ENCODE results near the gene GALNT9. TPM values are rescaled to one million over a fixed set of nuclear protein-coding genes. Genes with fewer than 3 reads are reported as not detected.

The GALNT9 gene
- total RNA-seq, 1 experiment from 2014 or later: 2.6 TPM

GRCh38 chr12:132286912-132287311 lies 42.5 kb downstream of the GALNT9 start:
- no peaks in the 10 kb centered on the region for H3K36me3 ChIP-seq (ENCODE audit: control insufficient read depth in 1 of 2, insufficient read depth in 2 of 2, low read length in 2 of 2)
- peaks cover 0 to 4% of the 10 kb centered on the region in 2 experiments; a peak in 1 of 4 replicates for H3K9me3 ChIP-seq (ENCODE audit: control insufficient read depth in 1 of 2, insufficient read depth in 1 of 2, low read depth in 1 of 2, low read length in 2 of 2)
- CTCF ChIA-PET: no interaction called here
- H3K27me3 ChIP-seq (ENCODE audit: insufficient read depth, low read length): no peaks in the 10 kb centered on the region
- peaks cover 54 to 73% of the 10 kb centered on the region in 2 experiments for H3K4me1 ChIP-seq (ENCODE audit: control insufficient read depth in 1 of 2, insufficient read depth in 2 of 2, low read length in 2 of 2)
- ATAC-seq (peak; percentile 59), DNase-seq (ENCODE audit: low read depth, low spot score) (peak; percentile 75)
- RAD21 ChIA-PET (ENCODE audit: low non-redundant PET in 1 of 2, low total read pairs in 2 of 2, uncharacterized antibody in 2 of 2, unreplicated experiment in 2 of 2): no interaction called here
- peak overlapping the region; percentile 62 for H3K9ac ChIP-seq (ENCODE audit: low read length)
- H2AFZ ChIP-seq (ENCODE audit: low read depth, low read length, poor library complexity, severe bottlenecking): peak overlapping the region; percentile 26
- H4K20me1 ChIP-seq (ENCODE audit: insufficient read depth): no peaks in the 10 kb centered on the region
- no peaks in the 10 kb centered on the region for H3K9me2 ChIP-seq (ENCODE audit: insufficient read depth)
- H3K4me2 ChIP-seq (ENCODE audit: low read length): peak overlapping the region; percentile 94
- intact Hi-C loops (cut with micrococcal nuclease): loop anchor here (5.0 kb wide), 2 partner anchors 70 to 105 kb away; no protein-coding TSS in a partner anchor
- H3K79me2 ChIP-seq (ENCODE audit: insufficient read depth, low read length): no peaks in the 10 kb centered on the region
- POLR2A ChIA-PET: interaction anchor here (1.1 kb wide), 1 partner anchor 11 kb away, joined by 3 read pairs; no protein-coding TSS in a partner anchor
- TF ChIP-seq YY1 (IDR thresholded peaks at IDR 0.05; ENCODE audit: extremely low read depth, insufficient replicate concordance, low read depth, low read length) (no peak), POLR2AphosphoS5 (IDR thresholded peaks at IDR 0.05; ENCODE audit: low read depth, low read length) (peak; percentile 50), TCF7L2 (IDR thresholded peaks at IDR 0.05; ENCODE audit: borderline replicate concordance, extremely low read depth, insufficient read depth, insufficient read length) (peak; percentile 13), REST (IDR thresholded peaks at IDR 0.05; ENCODE audit: low read depth) (no peak)
- H3K27ac ChIP-seq (ENCODE audit: low read depth, low read length): peak overlapping the region; percentile 62; the same call in 1 of the 2 replicates
- BruUV-seq (replicated peaks): no TSS peak
- H3K4me3 ChIP-seq (replicated peaks in 1 of 2; ENCODE audit: low read depth in 1 of 2, low read length in 2 of 2): peak overlapping the region in 1 of 2 experiments; percentile 55; a peak in 3 of 4 replicates

Data from HCT116 (cell line).